ENCODE data around the gene VGLL4.
A peak's percentile ranks its signal among the peaks of the same experiment; 100 is the strongest.

The VGLL4 gene

DNA sequence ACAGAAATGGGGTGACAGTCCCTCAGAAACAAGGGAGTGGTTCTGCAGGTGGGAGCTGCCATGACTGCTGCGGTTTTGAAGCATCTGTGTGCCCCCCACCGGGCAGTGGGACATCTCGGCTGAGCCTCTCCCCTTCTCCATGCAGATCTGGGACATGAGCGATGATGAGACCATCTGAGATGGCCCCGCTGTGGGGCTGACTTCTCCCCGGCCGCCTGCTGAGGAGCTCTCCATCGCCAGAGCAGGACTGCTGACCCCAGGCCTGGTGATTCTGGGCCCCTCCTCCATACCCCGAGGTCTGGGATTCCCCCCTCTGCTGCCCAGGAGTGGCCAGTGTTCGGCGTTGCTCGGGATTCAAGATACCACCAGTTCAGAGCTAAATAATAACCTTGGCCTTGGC lies 89.0 kb downstream of the VGLL4 start:
- no peak for DNase-seq (ENCODE audit: insufficient read length, low spot score)
- no peak for FAIRE-seq

DNA sequence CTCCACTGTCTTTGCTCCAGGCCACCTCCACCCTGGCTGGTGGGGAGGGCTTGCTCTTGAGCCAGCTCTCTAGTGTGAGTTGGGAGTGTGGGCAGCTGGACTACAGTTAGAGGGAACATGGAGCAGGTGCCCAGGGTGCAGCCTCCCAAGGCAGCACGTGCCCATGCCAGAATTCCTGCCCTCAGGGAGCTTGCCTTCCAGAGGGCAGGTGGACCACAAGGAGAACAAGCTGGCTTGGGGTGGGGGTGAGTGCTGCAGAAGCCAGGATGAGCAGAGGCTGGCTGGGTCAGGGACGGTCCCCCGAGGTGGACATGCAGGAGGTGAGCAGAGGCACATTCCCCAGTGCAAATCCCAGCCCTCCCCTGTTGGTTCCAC lies 89.5 kb downstream of the VGLL4 start:
- DNase-seq (ENCODE audit: insufficient read length, low spot score) (no peak), FAIRE-seq (no peak)

DNA sequence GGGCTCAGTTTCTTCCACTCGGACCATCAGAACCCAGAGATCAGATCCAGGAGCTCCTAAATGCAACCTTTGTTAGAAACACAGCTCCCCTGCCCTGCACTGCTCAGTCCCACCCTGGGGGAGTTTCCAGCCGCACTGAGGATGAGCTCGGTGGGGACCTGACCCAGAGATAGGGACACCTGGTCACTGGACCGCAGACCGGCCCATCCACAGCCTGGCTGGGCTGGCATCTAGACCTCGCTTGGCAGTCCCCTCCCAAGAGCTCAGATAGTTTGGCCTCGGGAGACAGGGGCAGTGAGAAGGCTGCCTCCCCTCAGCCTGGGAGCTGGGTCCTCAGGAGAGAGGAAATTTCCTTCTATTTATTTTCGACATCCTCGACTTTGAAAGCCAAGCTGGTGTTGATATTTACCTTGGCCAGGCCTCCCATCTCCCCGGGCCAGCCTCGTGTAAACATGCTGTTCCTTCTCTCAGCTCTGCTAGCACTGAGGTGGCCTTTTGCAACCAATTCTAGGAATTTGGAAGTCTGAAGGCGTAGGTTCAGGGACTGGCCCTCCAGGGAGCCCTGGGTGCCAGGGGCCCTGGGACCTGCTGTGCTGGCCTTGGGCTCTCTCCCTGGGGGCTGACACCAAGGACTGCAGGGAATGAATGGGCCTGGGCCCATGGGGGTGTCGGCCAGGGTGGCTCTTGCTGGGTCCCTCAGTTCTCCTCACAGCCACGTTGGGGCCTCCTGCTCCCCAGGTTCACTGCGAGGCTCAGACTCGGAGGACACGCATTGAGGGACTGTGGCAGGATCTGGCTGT lies 90.1 kb downstream of the VGLL4 start:
- no peak for FAIRE-seq
- no peak for DNase-seq (ENCODE audit: insufficient read length, low spot score)

DNA sequence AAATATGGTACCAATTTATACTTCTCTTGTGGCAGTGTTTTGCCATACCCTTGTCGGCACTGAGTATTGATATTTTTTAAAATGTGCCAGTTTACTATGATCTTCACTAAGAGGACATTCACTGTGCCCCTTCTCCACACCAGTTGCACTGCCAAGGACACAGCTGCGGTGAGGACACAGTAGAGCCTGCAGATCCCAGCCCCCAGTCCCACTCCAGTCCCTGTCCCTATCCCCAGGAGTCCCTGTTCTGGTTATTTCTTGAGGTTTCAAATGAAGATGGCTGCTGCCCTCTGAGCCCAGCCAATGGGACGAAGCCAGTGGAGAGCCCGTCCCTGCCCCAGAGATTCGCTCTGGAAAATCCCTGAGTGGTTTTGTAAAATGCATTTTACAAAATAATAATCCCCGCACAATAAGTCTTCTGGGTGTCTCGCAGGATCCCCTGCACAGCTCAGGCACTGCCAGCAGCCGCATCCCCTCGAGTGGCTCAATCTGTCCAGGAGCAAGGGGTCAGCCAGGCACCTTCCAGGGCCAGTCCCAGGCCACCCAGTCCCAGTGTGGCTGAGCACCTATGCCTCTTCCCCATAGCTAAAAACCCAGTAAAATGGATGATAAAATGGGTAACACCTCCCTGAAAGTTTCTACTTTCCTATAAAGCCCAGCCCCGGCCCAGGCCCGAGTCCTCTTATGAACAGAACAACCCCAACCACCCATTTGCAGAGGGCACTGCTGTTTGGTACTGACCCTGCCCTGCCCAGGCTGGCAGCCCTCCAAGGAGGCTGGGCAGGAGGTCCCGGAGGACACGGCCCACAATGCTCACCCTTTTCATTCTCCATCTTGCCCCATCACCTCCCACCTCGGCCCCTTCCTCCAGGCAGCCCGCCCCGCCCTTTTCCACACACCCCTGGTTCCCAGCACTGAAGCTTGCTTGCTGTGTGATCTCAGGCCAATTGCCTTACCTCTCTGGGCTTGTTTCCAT lies 91.1 kb downstream of the VGLL4 start:
- no peak for FAIRE-seq
- DNase-seq (ENCODE audit: insufficient read length, low spot score): no peak

DNA sequence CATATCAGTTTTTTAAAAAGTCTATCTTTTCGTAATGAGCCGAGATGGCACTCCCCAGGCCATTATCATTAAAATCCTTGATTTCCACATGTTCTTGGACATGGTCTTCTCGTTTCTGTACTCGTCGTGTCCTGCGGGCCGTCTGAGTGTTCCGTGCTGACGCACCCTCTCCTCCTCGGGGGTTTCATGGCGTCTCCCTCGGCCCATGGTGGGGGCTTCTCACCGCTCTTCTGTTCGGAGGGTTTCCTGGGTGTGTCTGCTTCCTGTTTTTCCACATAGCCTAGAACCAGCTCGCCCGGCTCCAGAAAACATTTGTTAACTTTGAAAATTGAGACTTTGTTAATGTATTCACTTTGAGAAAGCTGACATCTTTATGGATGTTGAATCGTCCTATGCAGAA lies 92.7 kb downstream of the VGLL4 start:
- FAIRE-seq: no peak
- no peak for DNase-seq (ENCODE audit: insufficient read length, low spot score)

DNA sequence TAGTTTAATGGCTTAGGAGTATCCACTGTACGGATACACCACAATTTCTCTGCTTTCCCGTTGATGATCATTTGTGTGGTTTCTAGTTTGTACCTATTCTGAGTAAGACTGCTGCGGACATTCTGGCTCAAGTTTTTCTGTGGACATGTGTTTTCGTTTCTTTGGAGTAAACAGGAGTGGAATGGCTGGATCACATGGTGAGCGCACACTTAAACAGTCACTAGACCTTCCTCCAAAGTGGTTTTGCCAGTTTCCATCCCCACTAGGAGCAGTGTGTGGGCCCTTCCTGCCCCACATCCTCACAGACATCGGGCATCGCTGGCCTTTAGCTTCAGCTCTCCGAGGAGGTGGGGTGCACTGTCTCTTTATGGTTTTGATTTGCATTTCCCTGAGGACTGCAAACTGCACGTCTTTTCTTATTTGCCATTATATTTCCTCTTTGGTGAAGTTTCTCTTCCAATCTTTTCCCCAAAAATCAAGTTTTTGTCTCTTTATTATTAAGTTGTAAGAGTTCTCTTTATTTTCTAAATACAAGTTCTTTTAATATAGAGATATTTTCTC lies 94.1 kb downstream of the VGLL4 start:
- FAIRE-seq (no peak), DNase-seq (ENCODE audit: insufficient read length, low spot score) (no peak)

DNA sequence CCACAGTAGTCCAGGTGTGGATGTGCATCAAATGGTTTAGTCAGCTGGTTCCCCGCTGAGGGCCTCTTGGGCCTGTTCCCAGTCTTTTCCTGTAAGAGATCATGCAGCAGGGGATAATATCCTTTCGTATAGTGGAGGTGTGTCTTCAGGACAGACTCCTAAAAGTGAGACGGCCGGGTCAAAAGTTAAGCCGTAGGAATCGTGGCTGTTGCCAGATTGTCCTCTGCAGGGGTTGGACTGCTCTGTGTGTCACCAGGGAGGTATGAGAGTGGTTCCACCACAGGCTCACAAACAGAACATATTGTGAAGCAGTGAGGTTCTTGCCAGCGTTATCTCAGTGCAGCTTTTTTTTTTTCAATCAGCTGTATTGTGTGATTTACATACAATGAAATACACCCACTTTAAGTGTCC lies 95.0 kb downstream of the VGLL4 start:
- no peak for FAIRE-seq
- peak; percentile 43 for DNase-seq (ENCODE audit: insufficient read length, low spot score)

DNA sequence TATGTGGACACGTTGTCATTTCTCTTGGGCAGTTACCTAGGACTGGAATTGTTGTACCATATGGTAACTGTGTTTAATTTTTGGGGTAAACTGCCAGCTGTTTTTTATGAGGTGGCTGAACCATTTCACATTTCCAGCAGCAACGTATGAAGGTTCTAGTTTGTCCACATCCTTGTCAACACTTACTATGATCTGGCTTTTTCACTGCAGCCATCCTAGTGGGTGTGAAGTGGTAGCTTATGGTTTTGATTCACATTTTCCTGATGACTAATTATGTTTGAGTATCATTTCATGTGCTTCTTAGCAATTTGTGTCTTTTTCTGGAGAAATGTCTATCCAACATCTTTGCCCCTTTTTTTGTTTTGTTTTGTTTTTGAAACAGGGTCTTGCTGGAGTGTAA lies 96.2 kb downstream of the VGLL4 start:
- DNase-seq (ENCODE audit: insufficient read length, low spot score): no peak
- no peak for FAIRE-seq

DNA sequence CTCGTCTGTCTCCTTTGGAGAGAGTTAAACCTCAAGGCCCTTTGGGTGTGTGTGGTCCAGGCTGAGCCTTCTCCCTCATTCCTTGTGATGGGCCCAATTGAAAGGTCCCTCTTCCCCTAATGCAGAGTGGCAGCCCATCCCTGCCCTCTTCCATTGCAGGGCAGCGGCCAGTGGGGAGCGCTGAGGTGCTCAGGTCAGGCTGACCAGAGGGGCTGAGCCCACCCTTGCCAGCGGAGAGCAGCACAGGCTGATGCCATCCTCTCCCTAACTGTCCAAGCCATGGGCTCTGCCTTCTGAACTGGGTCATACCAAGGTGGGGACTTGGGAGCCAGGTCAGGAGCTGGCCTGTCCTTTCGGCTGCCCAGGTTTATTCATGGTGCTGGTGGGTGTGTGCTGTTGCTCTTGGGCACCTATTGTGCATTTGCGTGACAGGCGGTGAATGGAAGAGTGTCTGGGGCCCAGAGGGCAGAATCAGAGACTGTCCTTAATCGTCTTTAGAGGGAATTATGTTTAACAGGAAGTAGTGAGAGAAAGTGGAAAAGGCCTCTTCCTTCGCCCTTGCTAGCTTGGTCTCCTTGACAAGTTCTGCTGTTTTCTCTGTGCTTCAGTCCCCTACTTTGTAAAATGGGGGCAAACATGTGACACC lies 96.9 kb downstream of the VGLL4 start:
- DNase-seq (ENCODE audit: insufficient read length, low spot score): no peak
- FAIRE-seq: no peak

DNA sequence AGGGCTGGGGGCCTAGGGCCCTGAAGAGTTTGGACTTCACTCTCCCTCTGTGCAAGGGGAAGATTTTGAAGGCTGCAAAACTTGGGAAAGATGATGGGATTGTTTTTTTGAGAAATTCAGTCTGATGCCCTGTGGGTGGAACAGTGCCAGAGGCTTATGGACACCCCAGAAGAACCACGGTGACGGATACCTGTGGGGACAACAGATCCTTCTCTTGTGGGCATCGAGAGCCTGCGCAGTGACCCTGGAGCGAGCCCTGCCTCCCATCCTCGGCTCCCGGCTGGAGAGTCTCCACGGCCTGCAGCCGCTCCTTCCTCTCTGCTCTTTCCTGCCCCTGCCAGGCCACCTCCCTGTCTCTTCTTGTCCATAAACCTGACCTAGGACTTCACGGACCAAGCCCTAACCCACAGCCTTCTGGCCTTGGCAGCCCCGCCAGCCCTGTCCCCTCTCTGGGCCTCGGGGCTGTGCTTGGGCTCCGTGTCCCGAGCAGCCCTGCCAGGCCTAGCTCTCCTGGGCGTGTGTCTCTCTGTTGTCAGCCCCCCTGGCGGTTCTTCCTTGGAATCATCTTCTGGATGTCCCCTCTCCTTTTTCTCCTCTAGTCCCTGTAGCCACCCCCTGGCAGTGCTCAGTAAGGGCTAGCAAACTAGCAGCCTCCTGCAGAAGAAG lies 98.4 kb downstream of the VGLL4 start:
- FAIRE-seq: no peak
- no peak for DNase-seq (ENCODE audit: insufficient read length, low spot score)

DNA sequence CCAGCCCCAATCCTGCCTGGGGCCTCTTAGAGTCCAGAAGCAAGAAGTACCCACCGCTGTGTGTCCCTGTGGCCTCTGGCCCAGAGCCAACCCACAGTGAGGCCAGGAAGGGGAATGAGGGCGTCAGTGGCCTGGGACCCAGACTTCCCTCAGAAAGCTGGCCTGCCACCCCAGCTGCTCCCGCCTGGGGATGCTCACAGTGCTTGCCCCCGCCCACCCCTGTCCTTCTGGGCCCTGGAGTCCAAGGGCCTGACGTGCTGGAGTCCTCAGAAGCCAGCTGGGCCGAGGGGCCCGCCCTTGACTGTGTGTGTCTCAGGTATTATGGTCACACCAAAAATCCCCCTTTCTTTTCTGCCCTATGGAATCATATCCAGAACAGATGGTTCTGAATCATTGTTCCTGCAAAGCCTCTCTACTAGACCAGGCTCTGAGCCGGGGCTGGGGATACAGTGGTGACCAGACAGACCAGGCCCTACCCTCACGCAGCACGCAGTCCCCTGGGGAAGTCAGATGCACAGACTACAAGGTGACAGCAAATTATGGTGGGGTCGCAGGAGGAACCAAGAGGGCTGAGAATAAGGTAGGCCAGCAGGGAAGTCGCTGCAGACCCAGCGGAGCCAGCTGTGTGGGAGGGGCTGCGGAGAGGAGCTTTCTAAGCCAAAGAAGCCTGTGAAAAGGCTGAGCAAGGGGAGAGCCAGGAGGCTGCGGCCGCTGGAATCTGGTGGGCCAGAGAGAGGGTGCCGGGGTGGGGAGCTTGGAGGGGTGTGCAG lies 99.1 kb downstream of the VGLL4 start:
- FAIRE-seq (no peak), DNase-seq (ENCODE audit: insufficient read length, low spot score) (no peak)

DNA sequence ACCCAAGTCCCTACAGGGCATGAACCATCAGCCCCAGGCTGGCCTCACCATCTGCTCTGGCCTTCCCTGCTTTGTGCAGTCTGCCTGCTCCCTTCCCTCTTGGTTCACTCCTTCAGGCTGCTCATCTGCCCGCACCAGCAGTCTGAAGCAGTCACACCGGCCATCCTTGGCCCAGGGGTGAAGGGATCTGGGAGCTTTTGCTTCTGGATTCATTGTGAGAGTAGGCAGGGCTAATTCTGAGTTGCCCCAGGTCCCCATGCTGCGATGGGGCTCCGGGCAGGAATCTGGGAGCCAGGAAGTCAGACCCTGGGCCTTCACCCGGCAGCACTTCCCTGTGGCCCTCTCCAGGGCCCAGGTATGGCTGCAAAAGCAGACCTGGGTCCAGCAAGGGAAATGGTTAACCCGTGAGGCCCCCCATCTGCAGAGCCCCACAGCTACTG lies 99.7 kb downstream of the VGLL4 start:
- FAIRE-seq (peak; percentile 13), DNase-seq (ENCODE audit: insufficient read length, low spot score) (no peak)

DNA sequence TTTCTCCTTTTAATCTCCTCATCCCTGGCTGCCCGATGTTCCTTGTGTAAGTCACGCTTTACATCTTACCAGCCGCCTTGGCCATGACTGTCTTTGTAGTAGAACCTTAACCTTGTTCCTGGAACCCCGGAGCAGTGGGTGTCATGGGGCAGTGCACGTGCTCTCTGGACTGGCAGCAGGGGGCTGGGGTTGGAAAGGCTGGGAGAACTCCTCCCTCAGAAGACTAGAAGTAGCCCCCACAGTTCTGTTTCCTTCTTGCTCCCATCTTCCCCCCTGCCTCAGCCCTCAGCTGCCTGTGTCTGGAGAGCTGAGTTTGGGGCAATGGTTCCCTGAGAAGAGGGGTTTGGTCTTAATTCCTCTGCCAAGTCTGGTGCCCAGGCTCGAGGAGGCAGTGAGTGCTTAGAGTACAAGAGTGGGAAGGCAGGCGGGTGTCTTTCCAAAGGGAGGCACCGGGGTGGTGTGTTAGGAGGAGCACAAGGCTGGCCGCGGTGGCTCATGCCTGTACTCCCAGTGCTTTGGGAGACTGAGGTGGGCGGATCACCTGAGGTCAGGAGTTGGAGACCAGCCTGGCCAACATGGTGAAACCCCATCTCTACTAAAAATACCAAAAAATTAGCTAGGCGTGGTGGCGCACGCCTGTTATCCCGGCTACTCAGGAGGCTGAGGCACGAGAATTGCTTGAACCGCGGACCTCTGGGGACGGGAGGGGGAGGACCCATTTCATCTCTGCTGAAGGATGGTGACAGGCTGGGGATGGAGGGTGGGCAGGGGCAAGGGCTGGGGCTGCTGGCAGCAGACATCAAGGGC lies 100.4 kb downstream of the VGLL4 start:
- DNase-seq (ENCODE audit: insufficient read length, low spot score): no peak
- FAIRE-seq: no peak

DNA sequence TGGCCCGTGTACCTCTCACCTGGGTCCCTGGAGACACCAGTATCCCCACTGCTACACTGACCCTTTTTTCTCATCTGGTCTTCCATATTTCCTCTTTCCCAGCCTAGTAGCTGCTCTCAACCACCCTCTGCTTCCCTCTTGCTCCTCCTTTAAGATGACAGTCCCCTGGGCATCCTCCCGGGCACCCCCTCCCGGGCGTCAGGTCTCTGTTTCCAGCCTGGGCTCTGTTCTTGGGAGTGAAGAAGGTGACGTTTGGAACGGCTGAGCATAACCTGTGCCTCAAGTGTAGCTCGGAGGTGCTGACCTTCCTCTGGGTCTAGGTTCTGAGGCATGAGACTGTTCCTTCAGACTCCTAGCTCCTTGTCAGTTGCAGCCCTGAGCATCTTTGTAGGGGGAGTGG lies 101.2 kb downstream of the VGLL4 start:
- DNase-seq (ENCODE audit: insufficient read length, low spot score) (no peak), FAIRE-seq (no peak)

DNA sequence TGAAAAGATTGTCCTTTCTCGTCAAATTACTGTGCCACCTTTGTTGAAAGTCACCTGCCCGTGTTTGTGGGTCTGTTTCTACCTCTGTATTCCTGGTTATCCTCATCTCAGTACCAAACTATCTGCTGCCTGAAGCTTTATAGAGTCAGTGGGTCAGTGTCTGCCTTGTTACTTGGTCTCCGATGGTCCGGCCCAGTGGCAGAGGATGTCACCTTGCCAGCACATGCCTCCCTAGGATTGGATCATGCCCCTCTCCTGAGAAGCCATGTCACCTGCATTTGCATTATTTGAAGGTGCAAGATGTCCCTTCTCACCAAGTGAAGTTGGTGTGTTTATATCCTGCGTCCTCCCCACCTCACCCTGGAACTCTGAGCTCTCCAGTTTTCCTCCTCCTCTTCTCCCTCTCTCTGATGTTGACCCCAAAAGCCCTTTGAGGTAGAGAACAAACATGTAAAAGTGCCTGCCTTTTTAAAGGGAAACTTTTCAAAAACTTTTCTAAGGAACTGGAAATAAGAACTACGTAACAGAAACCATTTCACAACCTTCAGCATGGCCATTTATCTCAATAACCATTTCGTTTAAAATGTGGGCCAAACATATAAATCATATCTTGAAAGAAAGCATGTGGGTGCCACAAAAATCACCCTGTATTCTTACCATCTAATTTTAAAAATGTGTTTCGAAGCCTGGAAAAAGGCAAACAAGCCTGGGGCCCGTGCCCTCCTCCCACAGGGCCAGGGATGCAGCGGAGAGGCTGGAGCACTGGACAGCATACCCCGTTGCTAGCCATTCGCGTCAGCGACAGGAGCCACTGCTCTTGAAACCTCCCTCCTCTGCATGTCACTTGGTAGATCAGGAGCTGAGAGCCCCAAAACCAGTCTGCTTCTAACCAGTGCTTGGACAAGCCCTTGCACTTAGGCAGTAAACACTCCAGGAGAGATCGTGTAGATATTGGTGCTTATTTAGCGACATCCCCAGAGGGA lies 102.1 kb downstream of the VGLL4 start:
- no peak for DNase-seq (ENCODE audit: insufficient read length, low spot score)
- FAIRE-seq: no peak

DNA sequence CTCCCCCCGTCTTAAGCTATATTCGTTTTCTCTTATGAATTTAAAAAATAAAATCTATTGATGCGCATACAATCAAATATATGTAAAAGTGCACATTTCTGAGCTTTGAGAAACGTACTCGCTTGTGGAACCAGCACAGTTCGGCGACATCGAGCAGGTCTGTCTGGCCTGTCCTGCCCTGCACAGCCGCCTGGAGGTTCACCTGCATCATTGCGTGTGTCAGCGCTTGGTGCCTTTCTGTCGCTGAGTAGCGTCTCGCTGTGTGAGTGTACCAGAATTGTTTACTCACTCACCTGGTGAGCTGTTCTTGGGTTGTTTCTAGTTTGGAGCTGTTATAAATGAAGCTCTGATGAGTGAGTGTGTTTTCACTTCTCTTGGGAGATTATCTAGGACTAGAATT lies 104.0 kb downstream of the VGLL4 start:
- FAIRE-seq: no peak
- no peak for DNase-seq (ENCODE audit: insufficient read length, low spot score)

DNA sequence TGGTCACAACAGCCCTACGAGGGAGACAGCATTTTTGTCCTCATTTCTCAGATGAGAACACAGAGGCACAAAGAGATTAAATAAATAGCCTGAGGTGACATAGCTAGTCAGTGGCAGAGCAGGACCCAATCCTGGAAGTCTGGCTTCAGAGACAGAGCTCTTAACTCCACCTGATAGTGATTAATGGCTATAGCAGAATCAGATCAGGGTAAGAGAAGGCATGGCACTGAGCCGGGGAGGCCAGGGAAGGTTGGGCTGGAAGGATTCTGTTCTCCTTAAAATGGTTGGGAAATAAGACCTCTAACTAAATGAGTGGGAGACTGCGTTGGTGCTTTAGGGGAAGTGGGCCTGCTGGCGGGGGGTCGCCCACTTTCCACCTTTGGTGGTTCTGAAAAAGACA lies 104.5 kb downstream of the VGLL4 start:
- DNase-seq (ENCODE audit: insufficient read length, low spot score): no peak
- no peak for FAIRE-seq

DNA sequence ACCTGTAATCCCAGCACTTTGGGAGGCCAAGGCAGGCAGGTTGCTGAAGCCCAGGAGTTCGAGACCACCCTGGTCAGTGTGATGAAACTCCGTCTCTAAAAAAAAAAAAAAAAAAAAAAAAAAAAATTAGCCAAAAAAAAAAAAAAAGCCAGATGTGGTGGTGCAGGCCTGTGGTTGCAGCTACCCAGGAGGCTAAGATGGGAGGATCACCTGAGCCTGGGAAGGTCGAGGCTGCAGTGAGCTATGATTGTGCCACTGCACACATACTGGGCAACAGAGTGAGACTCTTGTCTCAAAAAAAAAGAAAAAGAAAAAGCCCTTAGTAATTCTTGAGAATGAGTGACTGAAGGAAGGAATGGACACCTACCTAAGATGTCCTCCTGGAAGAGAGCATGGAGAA lies 105.1 kb downstream of the VGLL4 start:
- FAIRE-seq (no peak), DNase-seq (ENCODE audit: insufficient read length, low spot score) (no peak)
